Kidney epithelial cell (primary cell): ENCODE measurements around the gene MMP23B. TPM values are rescaled to one million over a fixed set of nuclear protein-coding genes. Genes with fewer than 3 reads are reported as not detected.
"Not testable (repeated sequence)": the region's sequence is repeated elsewhere in the genome, so short reads cannot be mapped to it uniquely, and the experiment has no call there.

Source experiments
- DNase-seq: peaks from one replicate; pipeline ENCODE4 v3.0.0-alpha.2; 2010; ENCODE audit warnings: low read depth
- H3K27me3 ChIP-seq: 2 replicates; pipeline ENCODE4 v1.6.0; 2011; ENCODE audit warnings: low read length; ENCODE audit not compliant: control insufficient read depth, insufficient read depth
- H3K36me3 ChIP-seq: 2 replicates; pipeline ENCODE4 v1.5.1; 2011; ENCODE audit warnings: low read length; ENCODE audit not compliant: control insufficient read depth, insufficient read depth
- H3K4me3 ChIP-seq: 2 replicates; pipeline ENCODE4 v1.5.1; 2011; ENCODE audit warnings: low read depth, mild to moderate bottlenecking, control low read depth, low read length
- total RNA-seq: library from RNA; depleted of rRNA; stranded (reverse); fragments of >200 nt; gene quantifications from 2 replicates; pipeline ENCODE4 v1.2.3, GENCODE V29; 2015
- TF ChIP-seq, protein P1 (sequence below): IDR thresholded peaks from 2 replicates; pipeline ENCODE4 v1.5.1; 2011; ENCODE audit warnings: mild to moderate bottlenecking, moderate library complexity, low read length, control low read depth, inconsistent platforms; ENCODE audit not compliant: insufficient read depth, poor library complexity, severe bottlenecking

MMP23B gene
- total RNA-seq, 1 donor from 2014 or later, result 6.5 TPM

DNA sequence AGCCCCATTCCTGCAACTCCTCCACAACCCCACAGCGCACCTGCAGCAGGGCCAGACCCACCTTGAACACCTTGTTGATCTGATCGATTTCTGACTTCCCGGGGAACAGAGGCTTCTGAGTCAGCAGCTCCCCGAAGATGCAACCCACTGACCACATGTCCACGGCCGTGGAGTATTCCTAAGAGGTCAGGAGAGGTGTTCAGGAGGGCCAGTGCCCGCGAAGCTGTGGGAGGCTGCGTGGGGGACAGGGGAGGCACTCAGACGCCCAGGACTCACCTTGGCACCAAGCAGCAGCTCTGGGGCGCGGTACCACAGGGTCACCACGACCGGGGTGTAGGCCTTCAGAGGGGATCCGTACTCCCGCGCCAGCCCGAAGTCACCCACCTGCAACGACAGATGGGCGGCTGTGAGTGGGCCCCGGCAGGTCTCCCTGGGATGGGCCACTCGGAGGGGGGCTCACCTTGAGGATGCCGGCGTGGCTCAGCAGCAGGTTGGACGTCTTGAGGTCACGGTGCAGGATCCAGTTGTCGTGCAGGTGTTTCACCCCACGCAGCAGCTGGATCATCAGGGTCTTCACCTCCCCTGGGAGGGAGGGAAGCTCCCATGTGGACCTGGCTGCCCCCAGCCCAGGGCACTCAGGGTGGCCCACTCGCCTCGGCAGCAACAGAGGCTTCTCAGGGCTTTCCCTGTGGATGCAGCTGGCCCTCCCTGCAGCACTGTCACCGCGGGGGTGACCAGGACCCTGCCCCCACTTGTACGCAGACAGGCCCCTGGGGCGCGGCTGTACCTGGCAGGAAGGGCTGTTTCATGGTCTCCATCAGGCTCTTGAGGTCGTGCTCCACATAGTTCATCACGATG lies 4.9 kb downstream of the MMP23B start:
- not testable (repeated sequence) for H3K4me3 ChIP-seq, H3K27me3 ChIP-seq, DNase-seq, H3K36me3 ChIP-seq

DNA sequence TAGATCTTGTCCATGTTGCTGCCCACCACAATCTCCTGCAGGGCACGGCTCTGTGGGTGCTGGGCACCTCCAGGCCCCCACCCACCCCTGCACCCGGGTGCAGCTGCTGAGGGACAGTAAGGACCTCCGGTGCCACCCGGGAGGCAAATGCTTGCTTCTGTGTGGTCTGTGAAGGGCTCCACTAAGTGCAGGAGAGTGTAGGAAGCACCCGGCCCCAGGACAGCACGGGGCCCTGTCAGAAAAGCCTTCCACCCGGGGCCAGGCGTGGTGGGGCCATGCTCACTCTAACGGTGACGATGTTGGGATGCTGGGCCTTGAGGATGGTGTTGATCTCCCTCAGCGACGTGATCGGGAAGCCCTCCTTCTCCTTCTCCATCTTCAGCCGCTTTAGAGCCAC lies 5.5 kb downstream of the MMP23B start:
- not testable (repeated sequence) for H3K27me3 ChIP-seq, H3K4me3 ChIP-seq, DNase-seq, H3K36me3 ChIP-seq

DNA sequence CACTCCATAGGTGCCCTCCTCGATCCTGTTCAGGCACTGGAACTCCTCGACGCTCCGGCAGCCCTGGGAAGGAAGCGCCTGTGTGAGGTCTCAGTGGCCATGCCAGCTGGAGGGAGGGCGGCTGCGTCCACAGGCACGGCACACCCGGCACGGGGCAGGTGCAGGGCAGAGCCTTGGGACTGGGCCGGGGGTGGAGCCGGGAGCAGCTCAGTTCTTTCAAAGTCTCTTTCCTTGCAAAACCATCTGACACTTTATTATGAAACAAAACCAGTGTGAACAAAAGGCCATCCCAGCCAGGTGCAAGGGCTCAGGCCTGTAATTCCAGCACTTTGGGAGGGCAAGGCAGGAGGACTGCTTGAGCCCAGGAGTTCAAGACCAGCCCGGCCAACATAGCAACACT lies 6.6 kb downstream of the MMP23B start:
- not testable (repeated sequence) for H3K27me3 ChIP-seq, DNase-seq

DNA sequence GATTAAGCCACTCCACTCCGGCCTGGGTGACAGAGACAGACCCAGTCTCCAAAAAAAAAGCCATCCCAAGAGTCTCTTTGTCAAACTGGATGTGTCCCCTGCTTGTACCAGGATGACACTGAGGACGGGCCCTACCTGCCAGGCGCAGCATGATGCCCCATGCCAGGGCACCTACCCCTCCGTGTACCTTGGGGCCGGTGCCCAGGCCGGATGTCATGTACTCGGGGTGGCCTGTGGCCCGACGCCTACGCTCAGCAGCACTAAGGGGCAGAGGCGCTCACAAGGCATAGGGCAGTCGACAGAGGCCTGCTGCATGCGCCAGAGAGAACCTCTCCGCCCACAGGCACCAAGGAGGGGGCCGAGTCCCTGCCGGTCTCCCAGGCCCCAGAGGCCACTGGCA lies 7.4 kb downstream of the MMP23B start:
- H3K4me3 ChIP-seq, DNase-seq, H3K36me3 ChIP-seq, H3K27me3 ChIP-seq: not testable (repeated sequence)

More for the DNA sequence above, 6.6 kb downstream of the MMP23B start:
- H3K4me3 ChIP-seq, H3K36me3 ChIP-seq: not testable (repeated sequence)

DNA sequence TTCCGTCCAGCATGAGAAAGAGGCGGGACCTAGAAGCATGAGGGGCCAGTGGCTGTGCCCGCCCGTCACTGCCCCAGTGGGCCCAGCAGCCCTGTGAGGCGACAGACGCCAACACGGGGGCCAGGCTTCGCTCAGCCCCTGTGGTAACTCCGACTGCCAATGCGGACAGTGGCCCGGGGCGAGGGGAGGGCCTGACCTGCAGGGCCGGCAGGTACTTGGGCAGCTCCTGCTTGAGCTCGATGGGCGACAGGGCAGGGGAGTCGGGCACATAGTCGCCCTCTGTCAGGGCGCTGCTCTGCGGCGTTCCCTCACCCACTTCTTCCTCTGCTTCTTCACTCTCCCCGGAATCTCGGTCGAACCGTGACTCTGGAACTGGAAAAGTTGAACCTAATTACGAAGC lies 8.1 kb downstream of the MMP23B start:
- H3K36me3 ChIP-seq, H3K27me3 ChIP-seq, DNase-seq, H3K4me3 ChIP-seq: not testable (repeated sequence)

DNA sequence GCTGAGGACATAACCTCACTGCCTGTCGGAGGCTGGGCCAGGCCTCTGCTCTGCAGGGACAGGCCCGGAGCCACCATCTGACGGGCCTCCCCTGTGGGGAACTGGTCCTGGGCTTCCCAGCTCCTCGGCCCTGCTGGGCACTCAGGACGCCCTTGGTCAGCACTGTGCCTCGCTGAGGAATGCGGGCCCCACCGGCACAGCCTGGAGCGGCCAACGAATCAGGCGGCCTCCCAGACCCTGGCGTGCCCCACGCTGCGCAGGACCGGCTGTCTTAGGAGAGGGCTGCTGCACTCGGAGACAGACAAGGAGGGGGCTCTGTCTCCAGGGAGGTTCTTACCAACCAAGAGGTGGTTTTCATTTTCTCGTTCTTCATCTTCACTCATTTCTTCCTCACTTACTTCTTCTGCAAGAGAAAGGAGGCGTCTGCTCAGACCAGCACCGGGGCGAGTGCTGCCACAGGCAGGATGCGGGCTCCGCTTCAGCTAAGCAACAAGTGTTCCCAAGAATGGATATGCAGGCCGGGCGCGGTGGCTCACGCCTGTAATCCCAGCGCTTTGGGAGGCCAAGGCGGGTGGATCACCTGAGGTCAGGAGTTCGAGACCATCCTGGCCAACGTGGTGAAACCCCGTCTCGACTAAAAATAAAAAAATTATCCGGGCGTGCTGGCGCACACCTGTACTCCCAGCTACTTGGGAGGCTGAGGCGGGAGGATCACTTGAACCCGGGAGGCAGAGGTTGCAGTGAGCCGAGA lies 8.9 kb downstream of the MMP23B start:
- not testable (repeated sequence) for H3K36me3 ChIP-seq, H3K27me3 ChIP-seq, H3K4me3 ChIP-seq, DNase-seq

DNA sequence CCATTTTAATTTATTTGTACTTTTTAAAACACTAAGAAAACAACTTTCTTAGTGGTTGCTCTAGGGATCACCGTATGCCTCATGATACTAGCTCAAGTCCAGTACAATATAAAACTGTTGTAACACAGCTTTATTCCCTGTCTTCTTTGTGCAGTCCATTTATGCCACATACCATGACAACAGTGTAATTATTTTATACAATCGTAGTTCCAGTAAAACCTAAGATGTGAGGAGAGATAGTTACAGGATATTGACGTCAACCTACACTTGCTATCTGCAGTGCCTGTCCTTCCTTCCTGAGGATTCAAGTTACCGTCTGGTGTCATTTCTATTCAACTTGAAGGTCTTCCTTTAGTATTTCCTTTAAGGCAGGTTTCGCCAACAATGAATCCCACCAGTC lies 14.4 kb downstream of the MMP23B start:
- not testable (repeated sequence) for H3K27me3 ChIP-seq, H3K4me3 ChIP-seq, DNase-seq, H3K36me3 ChIP-seq

DNA sequence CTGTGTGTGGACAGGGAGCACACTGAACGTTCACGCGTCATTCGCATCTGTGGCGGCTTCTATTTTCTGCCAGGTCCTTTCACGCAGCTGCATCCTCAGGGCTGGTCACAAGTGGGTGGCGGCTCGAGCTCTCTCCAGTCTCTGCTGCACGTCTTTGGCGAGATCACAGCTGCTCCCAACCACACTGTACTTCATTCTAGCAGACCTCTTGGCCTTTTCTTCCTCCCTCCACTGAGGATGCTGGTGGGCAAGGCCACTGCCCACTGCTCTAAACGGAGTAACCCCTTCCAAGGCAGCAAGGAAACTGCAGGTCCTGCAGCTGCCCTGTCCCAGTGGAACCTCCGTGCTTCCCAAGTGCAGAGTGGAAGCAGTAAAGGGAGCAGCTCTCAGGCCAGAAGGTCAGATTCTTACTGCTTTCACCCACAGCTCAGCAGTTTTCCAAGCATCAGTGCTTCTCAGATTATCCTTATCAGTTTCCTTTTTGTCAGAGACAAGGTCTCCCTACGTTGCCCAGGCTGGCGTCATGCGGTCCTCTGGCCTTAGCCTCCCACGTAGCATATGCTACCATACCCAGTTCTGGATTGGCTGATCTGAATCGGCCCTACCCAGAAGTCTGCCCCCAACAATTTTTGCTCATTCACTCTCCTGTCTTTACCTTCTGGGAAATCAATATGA lies 15.7 kb downstream of the MMP23B start:
- H3K27me3 ChIP-seq, H3K4me3 ChIP-seq, H3K36me3 ChIP-seq, DNase-seq: not testable (repeated sequence)

DNA sequence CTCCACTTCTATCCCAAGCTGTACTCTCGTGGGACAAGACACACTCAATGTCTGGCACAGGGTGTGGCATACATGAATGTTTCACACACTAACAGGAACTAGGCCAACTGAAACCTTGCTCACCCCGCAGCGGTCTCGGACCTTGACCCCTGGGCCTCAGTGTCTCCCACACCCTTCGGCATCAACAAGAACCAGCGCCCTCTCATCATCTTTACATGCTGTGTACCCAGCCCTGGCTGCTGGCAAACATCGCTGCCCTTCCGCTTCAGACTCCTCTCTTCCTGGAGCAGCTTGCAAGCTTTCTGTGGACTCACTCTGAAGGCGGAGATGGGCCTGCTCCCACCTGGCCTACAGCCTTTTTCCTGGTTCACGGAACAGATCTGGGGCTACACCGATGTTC lies 16.3 kb downstream of the MMP23B start:
- H3K4me3 ChIP-seq, H3K27me3 ChIP-seq, H3K36me3 ChIP-seq, DNase-seq: not testable (repeated sequence)

DNA sequence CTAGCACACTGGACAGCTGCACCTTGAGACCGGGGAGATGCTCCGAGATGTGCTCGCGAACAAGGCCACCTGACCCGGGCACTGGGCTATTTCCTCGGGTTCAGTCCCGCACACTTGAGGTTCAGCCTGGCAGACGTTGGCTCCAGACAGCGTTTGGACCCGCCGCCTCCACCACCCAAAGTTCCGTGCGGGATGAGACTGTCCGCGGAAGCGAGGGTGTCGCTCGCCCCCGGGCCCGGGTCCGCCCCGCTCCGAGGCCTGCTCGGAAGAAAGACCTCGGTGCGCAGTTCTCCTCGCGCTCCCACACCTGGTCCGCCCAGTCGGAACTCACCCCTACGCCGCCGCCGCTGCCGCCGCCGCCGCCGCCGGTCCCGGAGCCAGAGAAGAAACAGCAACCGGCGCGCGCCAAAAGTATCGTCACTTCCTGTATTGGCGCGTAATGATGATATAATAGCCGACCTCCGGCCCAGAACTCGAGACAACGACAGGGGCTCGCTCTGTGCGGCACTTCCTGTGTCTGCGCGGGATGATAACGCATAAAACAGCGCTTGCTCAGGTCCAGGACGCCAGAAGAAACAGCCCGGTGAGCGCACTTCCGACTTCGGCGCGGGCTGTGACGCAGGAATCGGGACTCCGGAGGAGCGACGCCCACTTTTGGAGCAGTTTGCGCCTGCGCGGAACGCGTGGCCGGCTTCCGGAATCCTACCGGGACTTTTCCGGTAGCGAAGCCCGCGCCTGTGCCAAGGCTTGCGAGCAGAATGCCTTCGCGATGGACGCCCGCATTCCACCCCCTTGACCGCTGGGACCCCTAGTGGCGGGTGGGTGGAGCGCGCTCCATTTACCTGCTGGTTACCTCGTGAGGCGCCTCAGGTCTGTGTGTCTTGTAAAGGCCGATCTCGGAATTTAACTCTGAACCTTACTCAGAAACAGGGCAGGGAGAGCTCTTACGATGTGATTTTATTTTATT lies 26.9 kb downstream of the MMP23B start, which contains the start of gene CDK11B:
CDK11B (minus strand) TSS at position 422 of the 967 bp plus-strand sequence. CDS start 1,519 bp downstream, outside the sequence.
- not testable (repeated sequence) for H3K27me3 ChIP-seq, H3K36me3 ChIP-seq
- H3K4me3 ChIP-seq, result peak within 1 kb of the TSS; percentile 64
- TF ChIP-seq, protein P1, sequence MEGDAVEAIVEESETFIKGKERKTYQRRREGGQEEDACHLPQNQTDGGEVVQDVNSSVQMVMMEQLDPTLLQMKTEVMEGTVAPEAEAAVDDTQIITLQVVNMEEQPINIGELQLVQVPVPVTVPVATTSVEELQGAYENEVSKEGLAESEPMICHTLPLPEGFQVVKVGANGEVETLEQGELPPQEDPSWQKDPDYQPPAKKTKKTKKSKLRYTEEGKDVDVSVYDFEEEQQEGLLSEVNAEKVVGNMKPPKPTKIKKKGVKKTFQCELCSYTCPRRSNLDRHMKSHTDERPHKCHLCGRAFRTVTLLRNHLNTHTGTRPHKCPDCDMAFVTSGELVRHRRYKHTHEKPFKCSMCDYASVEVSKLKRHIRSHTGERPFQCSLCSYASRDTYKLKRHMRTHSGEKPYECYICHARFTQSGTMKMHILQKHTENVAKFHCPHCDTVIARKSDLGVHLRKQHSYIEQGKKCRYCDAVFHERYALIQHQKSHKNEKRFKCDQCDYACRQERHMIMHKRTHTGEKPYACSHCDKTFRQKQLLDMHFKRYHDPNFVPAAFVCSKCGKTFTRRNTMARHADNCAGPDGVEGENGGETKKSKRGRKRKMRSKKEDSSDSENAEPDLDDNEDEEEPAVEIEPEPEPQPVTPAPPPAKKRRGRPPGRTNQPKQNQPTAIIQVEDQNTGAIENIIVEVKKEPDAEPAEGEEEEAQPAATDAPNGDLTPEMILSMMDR, result peak; percentile 27
- peak; percentile 86 for DNase-seq

DNA sequence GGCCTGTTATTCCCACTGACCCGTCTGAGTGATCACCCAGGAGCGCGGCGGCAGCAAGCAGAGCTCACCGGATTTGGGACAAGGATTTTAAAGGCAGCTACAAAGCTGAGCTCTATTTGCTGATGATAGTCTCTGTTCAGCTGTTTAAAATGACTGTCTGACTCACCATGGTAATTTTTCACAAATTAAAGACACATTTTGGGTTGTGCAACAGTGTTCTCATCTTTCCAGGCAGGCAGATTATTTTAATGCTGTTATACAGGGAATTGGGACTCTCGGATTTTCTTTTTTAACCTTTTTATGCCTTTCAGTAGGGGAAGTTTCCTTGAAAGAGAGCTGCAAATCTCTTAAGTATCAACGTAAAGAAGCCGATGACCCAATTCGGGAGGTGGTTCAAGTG lies 30.4 kb downstream of the MMP23B start:
- not testable (repeated sequence) for H3K4me3 ChIP-seq, DNase-seq, H3K27me3 ChIP-seq, H3K36me3 ChIP-seq

DNA sequence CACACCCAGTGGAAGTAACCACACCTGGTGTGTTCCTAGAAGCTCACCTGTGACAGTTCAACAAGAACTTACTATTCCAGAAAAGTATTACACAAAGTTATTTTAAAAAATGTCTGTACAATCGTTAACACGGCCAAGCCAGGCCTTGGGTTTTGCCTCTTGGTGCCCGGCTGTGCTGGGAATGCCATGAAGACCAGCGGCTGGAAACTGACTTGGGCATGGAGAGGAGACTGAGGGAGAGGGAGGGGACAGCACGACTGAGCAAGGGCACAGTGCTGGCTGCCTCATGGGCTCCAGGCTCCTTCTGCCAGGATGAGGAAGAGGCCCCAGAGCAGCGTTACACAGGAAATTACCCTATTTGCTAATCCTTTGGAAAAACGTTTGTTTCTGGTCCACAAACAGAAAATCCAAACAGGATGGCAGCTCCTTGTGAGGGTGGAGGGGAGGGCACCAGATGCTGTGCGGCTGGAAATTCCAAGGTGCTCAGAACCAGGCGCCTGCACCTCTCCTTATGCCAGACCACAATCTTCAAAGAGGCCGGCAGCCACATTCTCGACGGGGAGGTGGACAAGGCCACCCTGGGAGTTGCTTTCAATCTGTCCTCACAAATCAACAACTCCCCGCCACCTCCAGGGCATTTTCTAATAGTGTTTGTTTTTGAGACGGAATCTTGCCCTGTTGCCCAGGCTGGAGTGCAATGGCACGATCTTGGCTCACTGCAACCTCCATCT lies 31.0 kb downstream of the MMP23B start:
- not testable (repeated sequence) for H3K4me3 ChIP-seq, H3K36me3 ChIP-seq, DNase-seq, H3K27me3 ChIP-seq
